Type B pancreatic cell (in vitro differentiated cells): ENCODE results near the gene DYNC2LI1. TPM values are rescaled to one million over a fixed set of nuclear protein-coding genes. Genes with fewer than 3 reads are reported as not detected.
A peak's percentile ranks its signal among the peaks of the same experiment; 100 is the strongest.

Source experiments
- DNase-seq: peaks from one replicate; pipeline ENCODE4 v3.0.0; 2021; ENCODE audit warnings: mixed read lengths; ENCODE audit not compliant: unreplicated experiment; ENCODE audit errors: extremely low spot score
- H3K27ac Mint-ChIP-seq: 2 replicates; pipeline ENCODE4 v1.8.0; 2021; ENCODE audit warnings: mild to moderate bottlenecking, mixed read lengths
- H3K27me3 Mint-ChIP-seq: 2 replicates; pipeline ENCODE4 v1.8.0; 2021; ENCODE audit warnings: mixed read lengths
- H3K36me3 Mint-ChIP-seq: 2 replicates; pipeline ENCODE4 v1.8.0; 2021; ENCODE audit warnings: mixed read lengths
- H3K4me1 Mint-ChIP-seq: one replicate; pipeline ENCODE4 v1.8.0; 2021; ENCODE audit warnings: mixed read lengths; ENCODE audit not compliant: unreplicated experiment
- H3K4me3 Mint-ChIP-seq: 2 replicates; pipeline ENCODE4 v1.8.0; 2021; ENCODE audit warnings: mild to moderate bottlenecking, mixed read lengths
- H3K9me3 Mint-ChIP-seq: 2 replicates; pipeline ENCODE4 v1.8.0; 2021; ENCODE audit warnings: mixed read lengths
- CTCF ChIP-seq: fragments of 200-600 bp; sonication (generic); conservative IDR thresholded peaks from 2 replicates; pipeline ENCODE4 v1.5.0; 2021; ENCODE audit warnings: antibody characterized with exemption, mild to moderate bottlenecking
- total RNA-seq: library from RNA; stranded (reverse); gene quantifications from 2 replicates; pipeline ENCODE4 v1.2.1, GENCODE V29; 2021; ENCODE audit warnings: low replicate concordance

Gene DYNC2LI1
- total RNA-seq, 1 donor from 2014 or later, result 22.0 TPM

- DNase-seq, result no peak
- H3K9me3 Mint-ChIP-seq, result no peaks in the 10 kb centered on the region
- no peak overlapping the region for H3K4me3 Mint-ChIP-seq
- H3K27me3 Mint-ChIP-seq, result no peaks in the 10 kb centered on the region
- H3K36me3 Mint-ChIP-seq, result no peaks in the 10 kb centered on the region
- peaks cover 2% of the 10 kb centered on the region for H3K4me1 Mint-ChIP-seq
- no peak for TF ChIP-seq CTCF
- H3K27ac Mint-ChIP-seq, result no peak overlapping the region
Observed at GRCh38 chr2:43764086-43764705, 9.6 kb upstream of the DYNC2LI1 start.

- no peaks in the 10 kb centered on the region for H3K4me1 Mint-ChIP-seq
- no peaks in the 10 kb centered on the region for H3K9me3 Mint-ChIP-seq
- no peak overlapping the region for H3K4me3 Mint-ChIP-seq
- TF ChIP-seq CTCF, result no peak
- DNase-seq, result no peak
- H3K36me3 Mint-ChIP-seq, result no peaks in the 10 kb centered on the region
- no peaks in the 10 kb centered on the region for H3K27me3 Mint-ChIP-seq
- H3K27ac Mint-ChIP-seq, result no peak overlapping the region
Observed at GRCh38 chr2:43766006-43766405, 7.8 kb upstream of the DYNC2LI1 start.

- no peak for TF ChIP-seq CTCF
- Mint-ChIP-seq H3K4me3 (peak overlapping the region; percentile 98), H3K4me1 (peaks cover 5% of the 10 kb centered on the region), H3K36me3 (peaks cover 4% of the 10 kb centered on the region), H3K9me3 (no peaks in the 10 kb centered on the region), H3K27ac (peak overlapping the region; percentile 99), H3K27me3 (no peaks in the 10 kb centered on the region)
- DNase-seq, result no peak
Observed at GRCh38 chr2:43774617-43775016, 778 bp downstream of the DYNC2LI1 start.

GRCh38 chr2:43776324-43776723 lies 2.5 kb downstream of the DYNC2LI1 start:
- no peaks in the 10 kb centered on the region for H3K27me3 Mint-ChIP-seq
- no peak overlapping the region for H3K27ac Mint-ChIP-seq
- no peak overlapping the region for H3K4me3 Mint-ChIP-seq
- TF ChIP-seq CTCF, result no peak
- peaks cover 15% of the 10 kb centered on the region for H3K36me3 Mint-ChIP-seq
- no peaks in the 10 kb centered on the region for H3K9me3 Mint-ChIP-seq
- peaks cover 5% of the 10 kb centered on the region for H3K4me1 Mint-ChIP-seq
- no peak for DNase-seq

- Mint-ChIP-seq H3K4me3 (no peak overlapping the region), H3K4me1 (peaks cover 5% of the 10 kb centered on the region), H3K27ac (no peak overlapping the region), H3K36me3 (peaks cover 19% of the 10 kb centered on the region), H3K27me3 (no peaks in the 10 kb centered on the region), H3K9me3 (no peaks in the 10 kb centered on the region)
- no peak for TF ChIP-seq CTCF
- no peak for DNase-seq
Observed at GRCh38 chr2:43777306-43777926, 3.6 kb downstream of the DYNC2LI1 start.
